Ishikawa (cell line): ENCODE results near the gene AOX1.

ENCODE experiments used
- CEBPB ChIP-seq: IDR thresholded peaks from 2 replicates; pipeline ENCODE4 v1.6.1; 2012
- CREB1 ChIP-seq: IDR thresholded peaks from 2 replicates; pipeline ENCODE4 v1.6.1; 2012; ENCODE audit warnings: low read depth
- EGR1 ChIP-seq: IDR thresholded peaks from 2 replicates; pipeline ENCODE4 v1.6.1; 2012
- EP300 ChIP-seq: IDR thresholded peaks from 2 replicates; pipeline ENCODE4 v1.6.1; 2012; ENCODE audit warnings: borderline replicate concordance
- FOXM1 ChIP-seq: IDR thresholded peaks from 2 replicates; pipeline ENCODE4 v1.6.1; 2012; ENCODE audit warnings: low read depth, borderline replicate concordance
- NFIC ChIP-seq: IDR thresholded peaks from 2 replicates; pipeline ENCODE4 v1.6.1; 2012
- RAD21 ChIP-seq: IDR thresholded peaks from 2 replicates; pipeline ENCODE4 v1.6.1; 2012; ENCODE audit warnings: low read depth
- REST ChIP-seq: IDR thresholded peaks from 2 replicates; pipeline ENCODE4 v1.6.1; 2012; ENCODE audit warnings: low read depth, mild to moderate bottlenecking
- TAF1 ChIP-seq: IDR thresholded peaks from 2 replicates; pipeline ENCODE4 v1.6.1; 2012; ENCODE audit warnings: low read depth, mild to moderate bottlenecking
- TCF12 ChIP-seq: IDR thresholded peaks from 2 replicates; pipeline ENCODE4 v1.6.1; 2012; ENCODE audit warnings: low read depth
- TEAD4 ChIP-seq: IDR thresholded peaks from 2 replicates; pipeline ENCODE4 v1.6.1; 2012
- USF1 ChIP-seq: IDR thresholded peaks from 2 replicates; pipeline ENCODE4 v1.6.1; 2012
- YY1 ChIP-seq: IDR thresholded peaks from 2 replicates; pipeline ENCODE4 v1.6.1; 2012; ENCODE audit warnings: low read depth
- ZBTB7A ChIP-seq: IDR thresholded peaks from 2 replicates; pipeline ENCODE4 v1.6.1; 2012; ENCODE audit warnings: low read depth
- TF ChIP-seq, protein P1 (sequence below): IDR thresholded peaks from 2 replicates; pipeline ENCODE4 v1.6.1; 2012

AOX1 gene

GRCh38 chr2:200575957-200576356, 9.9 kb upstream of the AOX1 start:
- TF ChIP-seq FOXM1 (no peak), EGR1 (no peak), TAF1 (no peak), REST (no peak), RAD21 (no peak), NFIC (no peak), EP300 (no peak), USF1 (no peak), YY1 (no peak)
- TF ChIP-seq, protein P1, sequence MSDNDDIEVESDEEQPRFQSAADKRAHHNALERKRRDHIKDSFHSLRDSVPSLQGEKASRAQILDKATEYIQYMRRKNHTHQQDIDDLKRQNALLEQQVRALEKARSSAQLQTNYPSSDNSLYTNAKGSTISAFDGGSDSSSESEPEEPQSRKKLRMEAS = no peak

DNA sequence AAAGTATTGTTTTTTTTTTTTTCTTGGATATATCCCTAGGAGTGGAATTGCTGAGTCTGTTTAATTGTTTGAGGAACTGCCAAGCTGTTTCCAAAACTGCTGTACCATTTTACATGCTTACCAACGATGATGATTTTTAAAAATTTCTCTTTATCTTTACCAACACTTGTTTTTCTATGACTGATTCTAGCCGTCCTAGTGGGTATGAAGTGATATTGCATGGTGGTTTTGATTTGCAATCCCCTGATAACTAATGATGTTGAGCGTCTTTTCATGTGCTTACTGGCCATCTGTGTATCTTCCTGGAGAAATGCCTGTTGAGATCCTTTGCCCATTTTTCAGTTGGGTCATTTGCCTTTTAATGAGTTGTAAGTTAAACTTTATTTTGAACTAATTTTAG, 8.8 kb upstream of the AOX1 start:
- TF ChIP-seq ZBTB7A = no peak
- no peak for TF ChIP-seq TCF12
- TF ChIP-seq FOXM1 = no peak
- TF ChIP-seq REST = no peak
- TF ChIP-seq RAD21 = no peak
- TF ChIP-seq TEAD4 = no peak
- TF ChIP-seq YY1 = no peak
- no peak for TF ChIP-seq EP300
- no peak for TF ChIP-seq EGR1
- TF ChIP-seq, protein P1 = no peak
- TF ChIP-seq CEBPB = no peak
- no peak for TF ChIP-seq CREB1
- TF ChIP-seq NFIC = no peak
- TF ChIP-seq TAF1 = no peak
- no peak for TF ChIP-seq USF1

DNA sequence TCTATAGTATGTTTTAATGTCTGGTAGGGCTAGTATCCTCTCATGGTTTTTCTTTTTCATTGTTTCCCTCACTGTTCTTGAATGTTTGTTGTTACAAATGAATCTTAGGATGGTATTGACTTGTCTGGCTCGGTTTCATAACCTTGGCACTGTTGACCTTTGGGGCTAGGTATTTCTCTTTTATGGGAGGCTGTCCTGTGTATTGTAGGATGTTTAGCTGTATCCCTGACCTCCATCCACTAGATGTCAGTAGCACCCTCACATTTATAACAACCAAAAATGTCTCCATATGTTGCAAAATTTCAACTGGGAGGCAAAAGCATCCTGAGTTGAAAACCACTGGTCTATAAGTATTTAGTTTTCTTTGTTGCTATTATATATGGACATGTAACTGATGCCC, 7.0 kb upstream of the AOX1 start:
- peak; percentile 45 for TF ChIP-seq RAD21
- no peak for TF ChIP-seq NFIC

GRCh38 chr2:200584639-200585038, 1.2 kb upstream of the AOX1 start:
- TF ChIP-seq CEBPB (no peak), REST (no peak), EGR1 (no peak), TAF1 (no peak), CREB1 (no peak), USF1 (no peak), TCF12 (no peak), NFIC (no peak), RAD21 (no peak), ZBTB7A (no peak), EP300 (no peak), FOXM1 (no peak), YY1 (no peak), TEAD4 (no peak)
- TF ChIP-seq, protein P1 = no peak
